ENCODE data around the gene TMX2.
"Not testable (repeated sequence)": the region's sequence is repeated elsewhere in the genome, so short reads cannot be mapped to it uniquely, and the experiment has no call there.

The TMX2 gene

DNA sequence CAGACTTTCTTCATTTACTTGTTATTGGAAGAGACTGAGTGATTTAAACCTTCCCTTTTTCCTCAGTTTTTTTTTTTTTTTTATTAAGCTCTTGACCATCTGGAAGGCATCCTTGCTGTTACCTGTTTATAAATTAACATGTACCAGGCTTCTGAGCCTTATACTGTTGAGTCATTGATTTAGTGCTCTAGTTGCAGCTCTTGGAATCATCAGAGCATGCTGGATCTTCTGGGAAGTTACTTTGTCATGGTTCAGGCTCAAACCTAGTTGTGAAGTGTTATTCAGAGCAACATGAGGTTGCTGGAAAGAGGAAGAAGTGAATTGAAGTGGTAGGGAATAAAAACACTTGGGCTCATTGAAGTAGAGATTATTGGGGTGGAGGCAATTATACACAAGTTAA lies 38.1 kb upstream of the TMX2 start:
- in situ Hi-C loops (cut with HindIII; ENCODE audit: low sequenced_read_pairs): no loop called here
- no peak for DNase-seq (ENCODE audit: low read depth, low spot score)
- TF ChIP-seq, protein P1, sequence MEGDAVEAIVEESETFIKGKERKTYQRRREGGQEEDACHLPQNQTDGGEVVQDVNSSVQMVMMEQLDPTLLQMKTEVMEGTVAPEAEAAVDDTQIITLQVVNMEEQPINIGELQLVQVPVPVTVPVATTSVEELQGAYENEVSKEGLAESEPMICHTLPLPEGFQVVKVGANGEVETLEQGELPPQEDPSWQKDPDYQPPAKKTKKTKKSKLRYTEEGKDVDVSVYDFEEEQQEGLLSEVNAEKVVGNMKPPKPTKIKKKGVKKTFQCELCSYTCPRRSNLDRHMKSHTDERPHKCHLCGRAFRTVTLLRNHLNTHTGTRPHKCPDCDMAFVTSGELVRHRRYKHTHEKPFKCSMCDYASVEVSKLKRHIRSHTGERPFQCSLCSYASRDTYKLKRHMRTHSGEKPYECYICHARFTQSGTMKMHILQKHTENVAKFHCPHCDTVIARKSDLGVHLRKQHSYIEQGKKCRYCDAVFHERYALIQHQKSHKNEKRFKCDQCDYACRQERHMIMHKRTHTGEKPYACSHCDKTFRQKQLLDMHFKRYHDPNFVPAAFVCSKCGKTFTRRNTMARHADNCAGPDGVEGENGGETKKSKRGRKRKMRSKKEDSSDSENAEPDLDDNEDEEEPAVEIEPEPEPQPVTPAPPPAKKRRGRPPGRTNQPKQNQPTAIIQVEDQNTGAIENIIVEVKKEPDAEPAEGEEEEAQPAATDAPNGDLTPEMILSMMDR (IDR thresholded peaks at IDR 0.05; ENCODE audit: low read depth, low read length): no peak
- H3K4me3 ChIP-seq (ENCODE audit: low read depth, low read length): no peak overlapping the region

GRCh38 chr11:57675176-57675941 lies 37.0 kb upstream of the TMX2 start:
- no peak for DNase-seq (ENCODE audit: low read depth, low spot score)
- in situ Hi-C loops (cut with HindIII; ENCODE audit: low sequenced_read_pairs): no loop called here
- TF ChIP-seq, protein P1 (IDR thresholded peaks at IDR 0.05; ENCODE audit: low read depth, low read length): no peak
- H3K4me3 ChIP-seq (ENCODE audit: low read depth, low read length): no peak overlapping the region

DNA sequence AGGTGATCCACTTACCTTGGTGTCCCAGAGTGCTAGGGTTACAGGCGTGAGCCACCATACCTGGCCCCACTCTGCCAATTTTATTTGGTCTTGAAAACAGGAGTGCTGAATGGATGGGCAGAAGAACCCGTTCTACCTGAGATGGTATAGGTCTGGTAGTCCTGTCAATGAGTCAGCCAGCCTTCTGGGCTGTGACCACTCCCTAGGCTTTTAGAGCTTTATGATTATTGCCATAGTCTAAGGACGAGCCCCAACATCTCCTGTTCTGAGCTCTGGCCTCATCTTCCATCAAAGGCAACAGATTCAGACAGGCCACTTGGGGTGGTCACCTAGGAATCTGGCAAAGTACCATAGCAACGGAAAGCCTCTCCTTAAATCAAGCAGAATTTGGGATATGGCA lies 33.0 kb upstream of the TMX2 start:
- TF ChIP-seq, protein P1 (IDR thresholded peaks at IDR 0.05; ENCODE audit: low read depth, low read length): no peak
- no peak for DNase-seq (ENCODE audit: low read depth, low spot score)
- in situ Hi-C loops (cut with HindIII; ENCODE audit: low sequenced_read_pairs): no loop called here
- no peak overlapping the region for H3K4me3 ChIP-seq (ENCODE audit: low read depth, low read length)

GRCh38 chr11:57680552-57680874 lies 31.9 kb upstream of the TMX2 start:
- TF ChIP-seq, protein P1 (IDR thresholded peaks at IDR 0.05; ENCODE audit: low read depth, low read length): no peak
- DNase-seq (ENCODE audit: low read depth, low spot score): no peak
- in situ Hi-C loops (cut with HindIII; ENCODE audit: low sequenced_read_pairs): no loop called here
- H3K4me3 ChIP-seq (ENCODE audit: low read depth, low read length): no peak overlapping the region

- in situ Hi-C loops (cut with HindIII; ENCODE audit: low sequenced_read_pairs): no loop called here
- TF ChIP-seq, protein P1 (IDR thresholded peaks at IDR 0.05; ENCODE audit: low read depth, low read length): no peak
- no peak overlapping the region for H3K4me3 ChIP-seq (ENCODE audit: low read depth, low read length)
- DNase-seq (ENCODE audit: low read depth, low spot score): no peak
These were observed 31.2 kb upstream of the TMX2 start for GRCh38 chr11:57681168-57681567.

- H3K4me3 ChIP-seq (ENCODE audit: low read depth, low read length); in situ Hi-C loops (cut with HindIII; ENCODE audit: low sequenced_read_pairs); DNase-seq (ENCODE audit: low read depth, low spot score): not testable (repeated sequence)
These were observed 21.9 kb upstream of the TMX2 start for GRCh38 chr11:57690474-57690873.

- TF ChIP-seq, protein P1 (IDR thresholded peaks at IDR 0.05; ENCODE audit: low read depth, low read length): no peak
- in situ Hi-C loops (cut with HindIII; ENCODE audit: low sequenced_read_pairs): no loop called here
- DNase-seq (ENCODE audit: low read depth, low spot score): no peak
- no peak overlapping the region for H3K4me3 ChIP-seq (ENCODE audit: low read depth, low read length)
These were observed 13.5 kb upstream of the TMX2 start for GRCh38 chr11:57698843-57699365.

Measured in astrocyte of the spinal cord (primary cell).